PC-9 (cell line): ENCODE data around the gene CHD5. TPM values are rescaled to one million over a fixed set of nuclear protein-coding genes. Genes with fewer than 3 reads are reported as not detected.
A peak's percentile ranks its signal among the peaks of the same experiment; 100 is the strongest.

Experiments used
- BruUV-seq: library from RNA; stranded (reverse); fragments of 400-500 nt; replicated peaks from 2 replicates; lab custom pipeline; 2021; lab: Mats Ljungman, UMichigan
- CTCF ChIA-PET: fragments of 300-600 bp; sonication (Branson Sonifier 250); formaldehyde crosslinking; loops from one replicate; lab custom pipeline; 2022; ENCODE audit warnings: antibody characterized with exemption; lab: Charles Lee
- POLR2A ChIA-PET: fragments of 300-600 bp; sonication (Branson Sonifier 250); formaldehyde crosslinking; loops from one replicate; lab custom pipeline; 2022; ENCODE audit warnings: antibody characterized with exemption; ENCODE audit not compliant: unreplicated experiment; lab: Charles Lee
- DNase-seq, 2 experiments: peaks; one replicate each; pipeline versions ENCODE4 v3.0.0 to v3.0.0-alpha.2; 2015 to 2022; ENCODE audit warnings: mixed read lengths in 1 of 2
- H2AFZ ChIP-seq: fragments of 200-600 bp; sonication (generic); 2 replicates; pipeline ENCODE4 v1.8.1; 2017; ENCODE audit warnings: antibody characterized with exemption
- H3F3A ChIP-seq: fragments of 200-600 bp; sonication (generic); 2 replicates; pipeline ENCODE4 v1.8.1; 2017; ENCODE audit warnings: antibody characterized with exemption, mild to moderate bottlenecking, low read depth; ENCODE audit not compliant: insufficient read depth
- H3K27ac ChIP-seq: fragments of 200-600 bp; sonication (generic); 2 replicates; pipeline ENCODE4 v1.6.1; 2016; ENCODE audit warnings: mixed run types
- H3K27me3 ChIP-seq: fragments of 200-600 bp; sonication (generic); 2 replicates; pipeline ENCODE4 v1.6.1; 2016; ENCODE audit warnings: low read depth, mixed run types; ENCODE audit not compliant: insufficient read depth
- H3K36me3 ChIP-seq: fragments of 200-600 bp; sonication (generic); 2 replicates; pipeline ENCODE4 v1.6.1; 2016; ENCODE audit warnings: low read depth, mixed run types
- H3K4me1 ChIP-seq: fragments of 200-600 bp; sonication (generic); replicated peaks from 2 replicates; pipeline ENCODE4 v1.6.1; 2016; ENCODE audit warnings: mixed run types; ENCODE audit not compliant: insufficient read depth
- H3K4me2 ChIP-seq: fragments of 200-600 bp; sonication (generic); 2 replicates; pipeline ENCODE4 v1.6.1; 2017; ENCODE audit warnings: mixed run types
- H3K4me3 ChIP-seq: fragments of 200-600 bp; sonication (generic); 2 replicates; pipeline ENCODE4 v1.6.1; 2016; ENCODE audit warnings: mixed run types
- H3K79me2 ChIP-seq: fragments of 200-600 bp; sonication (generic); 2 replicates; pipeline ENCODE4 v1.6.1; 2017; ENCODE audit warnings: low read depth, mixed run types
- H3K9me2 ChIP-seq: fragments of 200-600 bp; sonication (generic); 2 replicates; pipeline ENCODE4 v1.8.1; 2017; ENCODE audit warnings: mild to moderate bottlenecking; ENCODE audit not compliant: insufficient read depth
- H3K9me3 ChIP-seq: fragments of 200-600 bp; sonication (generic); 2 replicates; pipeline ENCODE4 v1.8.1; 2016; ENCODE audit warnings: low read depth; ENCODE audit not compliant: insufficient read depth
- H4K20me1 ChIP-seq: fragments of 200-600 bp; sonication (generic); 2 replicates; pipeline ENCODE4 v1.8.1; 2017; ENCODE audit not compliant: insufficient read depth
- CTCF ChIP-seq: fragments of 200-600 bp; sonication (generic); conservative IDR thresholded peaks from 2 replicates; pipeline ENCODE4 v1.6.1; 2017; ENCODE audit warnings: mixed run types, antibody characterized with exemption, mild to moderate bottlenecking, moderate library complexity
- EZH2 ChIP-seq: fragments of 200-600 bp; sonication (generic); IDR thresholded peaks from 2 replicates; pipeline ENCODE4 v1.8.0; 2017; ENCODE audit warnings: antibody characterized with exemption, low read depth
- intact Hi-C: fragments of 100-400 bp; cut with micrococcal nuclease; formaldehyde crosslinking; loops from one replicate; pipeline ENCODE4 v1.10.0; 2022; ENCODE audit not compliant: unreplicated experiment
- total RNA-seq: library from RNA; stranded (reverse); gene quantifications from 2 replicates; pipeline ENCODE4 v1.2.3, GENCODE V29; 2021

Gene CHD5
- total RNA-seq, 1 experiment from 2014 or later: 0.50 TPM

GRCh38 chr1:6110326-6110725 is 69.8 kb downstream of the CHD5 start:
- no peak for DNase-seq
- Histone ChIP-seq H3F3A (no peaks in the 10 kb centered on the region), H2AFZ (no peak overlapping the region), H3K36me3 (no peaks in the 10 kb centered on the region), H3K4me3 (no peak overlapping the region), H3K9me3 (no peaks in the 10 kb centered on the region), H3K4me1 (no peaks in the 10 kb centered on the region), H3K4me2 (no peak overlapping the region), H3K79me2 (no peaks in the 10 kb centered on the region), H3K9me2 (no peaks in the 10 kb centered on the region), H3K27ac (no peak overlapping the region), H3K27me3 (0 out of 2 replicates have a peak, but pooled peaks cover 6% of the 10 kb centered on the region), H4K20me1 (no peaks in the 10 kb centered on the region)
- intact Hi-C loops: no loop called here
- ChIA-PET CTCF (no interaction called here), POLR2A (no interaction called here)
- no TSS peak for BruUV-seq
- no peak for TF ChIP-seq CTCF
- TF ChIP-seq EZH2: no peak

GRCh38 chr1:6109688-6110087 is 70.4 kb downstream of the CHD5 start:
- H3K36me3 ChIP-seq: no peaks in the 10 kb centered on the region
- 0 out of 2 replicates have a peak, but pooled peaks cover 6% of the 10 kb centered on the region for H3K27me3 ChIP-seq
- no peak overlapping the region for H3K4me2 ChIP-seq
- no peak overlapping the region for H2AFZ ChIP-seq
- ChIA-PET POLR2A (no interaction called here), CTCF (no interaction called here)
- intact Hi-C loops: loop anchor here (1.0 kb wide), 3 partner anchors 62 to 234 kb away; no protein-coding TSS in a partner anchor
- H4K20me1 ChIP-seq: no peaks in the 10 kb centered on the region
- no peaks in the 10 kb centered on the region for H3K9me2 ChIP-seq
- no peaks in the 10 kb centered on the region for H3K79me2 ChIP-seq
- H3K9me3 ChIP-seq: no peaks in the 10 kb centered on the region
- H3F3A ChIP-seq: no peaks in the 10 kb centered on the region
- BruUV-seq: no TSS peak
- no peak overlapping the region for H3K4me3 ChIP-seq
- no peaks in the 10 kb centered on the region for H3K4me1 ChIP-seq
- no peak overlapping the region for H3K27ac ChIP-seq
- peak in 1 of 2 experiments; percentile 10 for DNase-seq
- TF ChIP-seq EZH2: no peak
- TF ChIP-seq CTCF: no peak

- no TSS peak for BruUV-seq
- intact Hi-C loops: loop anchor here (1.0 kb wide), 4 partner anchors 62 to 234 kb away; no protein-coding TSS in a partner anchor
- no peak overlapping the region for H3K4me2 ChIP-seq
These were observed 71.0 kb downstream of the CHD5 start for GRCh38 chr1:6108937-6109614.

More at GRCh38 chr1:6108937-6109614, 71.0 kb downstream of the CHD5 start:
- H3K4me1 ChIP-seq: no peaks in the 10 kb centered on the region
- no peaks in the 10 kb centered on the region for H3F3A ChIP-seq
- H3K79me2 ChIP-seq: no peaks in the 10 kb centered on the region
- CTCF ChIA-PET: interaction anchor here (1.1 kb wide), 2 partner anchors 96 to 136 kb away, joined by 4 to 10 read pairs; no protein-coding TSS in a partner anchor
- no peaks in the 10 kb centered on the region for H4K20me1 ChIP-seq
- H2AFZ ChIP-seq: no peak overlapping the region
- H3K9me2 ChIP-seq: no peaks in the 10 kb centered on the region
- no peaks in the 10 kb centered on the region for H3K9me3 ChIP-seq
- no peak overlapping the region for H3K4me3 ChIP-seq
- H3K27me3 ChIP-seq: 0 out of 2 replicates have a peak, but pooled peaks cover 6% of the 10 kb centered on the region
- no peak overlapping the region for H3K27ac ChIP-seq
- POLR2A ChIA-PET: interaction anchor here (0.5 kb wide), 1 partner anchor 124 kb away, joined by 3 read pairs; no protein-coding TSS in a partner anchor
- TF ChIP-seq EZH2: no peak
- TF ChIP-seq CTCF: peak; percentile 74
- peak; percentile 34 to 62 for DNase-seq
- H3K36me3 ChIP-seq: no peaks in the 10 kb centered on the region
